Ishikawa (cell line): Measurements from ENCODE around the gene AGAP3.

Experiments
- CEBPB ChIP-seq: IDR thresholded peaks from 2 replicates; pipeline ENCODE4 v1.6.1; 2012
- CREB1 ChIP-seq: IDR thresholded peaks from 2 replicates; pipeline ENCODE4 v1.6.1; 2012; ENCODE audit warnings: low read depth
- EGR1 ChIP-seq: IDR thresholded peaks from 2 replicates; pipeline ENCODE4 v1.6.1; 2012
- EP300 ChIP-seq: IDR thresholded peaks from 2 replicates; pipeline ENCODE4 v1.6.1; 2012; ENCODE audit warnings: borderline replicate concordance
- FOXM1 ChIP-seq: IDR thresholded peaks from 2 replicates; pipeline ENCODE4 v1.6.1; 2012; ENCODE audit warnings: low read depth, borderline replicate concordance
- NFIC ChIP-seq: IDR thresholded peaks from 2 replicates; pipeline ENCODE4 v1.6.1; 2012
- RAD21 ChIP-seq: IDR thresholded peaks from 2 replicates; pipeline ENCODE4 v1.6.1; 2012; ENCODE audit warnings: low read depth
- REST ChIP-seq: IDR thresholded peaks from 2 replicates; pipeline ENCODE4 v1.6.1; 2012; ENCODE audit warnings: low read depth, mild to moderate bottlenecking
- TAF1 ChIP-seq: IDR thresholded peaks from 2 replicates; pipeline ENCODE4 v1.6.1; 2012; ENCODE audit warnings: low read depth, mild to moderate bottlenecking
- TCF12 ChIP-seq: IDR thresholded peaks from 2 replicates; pipeline ENCODE4 v1.6.1; 2012; ENCODE audit warnings: low read depth
- TEAD4 ChIP-seq: IDR thresholded peaks from 2 replicates; pipeline ENCODE4 v1.6.1; 2012
- YY1 ChIP-seq: IDR thresholded peaks from 2 replicates; pipeline ENCODE4 v1.6.1; 2012; ENCODE audit warnings: low read depth
- ZBTB7A ChIP-seq: IDR thresholded peaks from 2 replicates; pipeline ENCODE4 v1.6.1; 2012; ENCODE audit warnings: low read depth
- TF ChIP-seq, protein P1 (sequence below): IDR thresholded peaks from 2 replicates; pipeline ENCODE4 v1.6.1; 2012
- TF ChIP-seq, protein P2 (sequence below): IDR thresholded peaks from 2 replicates; pipeline ENCODE4 v1.6.1; 2012

AGAP3 gene

GRCh38 chr7:151046603-151047573, 39.4 kb upstream of the AGAP3 start:
- TF ChIP-seq CREB1, result no peak
- TF ChIP-seq TEAD4, result no peak
- TF ChIP-seq, protein P1, sequence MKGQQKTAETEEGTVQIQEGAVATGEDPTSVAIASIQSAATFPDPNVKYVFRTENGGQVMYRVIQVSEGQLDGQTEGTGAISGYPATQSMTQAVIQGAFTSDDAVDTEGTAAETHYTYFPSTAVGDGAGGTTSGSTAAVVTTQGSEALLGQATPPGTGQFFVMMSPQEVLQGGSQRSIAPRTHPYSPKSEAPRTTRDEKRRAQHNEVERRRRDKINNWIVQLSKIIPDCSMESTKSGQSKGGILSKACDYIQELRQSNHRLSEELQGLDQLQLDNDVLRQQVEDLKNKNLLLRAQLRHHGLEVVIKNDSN, result no peak
- TF ChIP-seq EP300, result no peak
- no peak for TF ChIP-seq NFIC
- no peak for TF ChIP-seq TCF12
- no peak for TF ChIP-seq ZBTB7A
- TF ChIP-seq, protein P2, sequence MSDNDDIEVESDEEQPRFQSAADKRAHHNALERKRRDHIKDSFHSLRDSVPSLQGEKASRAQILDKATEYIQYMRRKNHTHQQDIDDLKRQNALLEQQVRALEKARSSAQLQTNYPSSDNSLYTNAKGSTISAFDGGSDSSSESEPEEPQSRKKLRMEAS, result no peak
- TF ChIP-seq RAD21, result no peak
- TF ChIP-seq REST, result no peak
- no peak for TF ChIP-seq TAF1
- no peak for TF ChIP-seq CEBPB
- no peak for TF ChIP-seq FOXM1

DNA sequence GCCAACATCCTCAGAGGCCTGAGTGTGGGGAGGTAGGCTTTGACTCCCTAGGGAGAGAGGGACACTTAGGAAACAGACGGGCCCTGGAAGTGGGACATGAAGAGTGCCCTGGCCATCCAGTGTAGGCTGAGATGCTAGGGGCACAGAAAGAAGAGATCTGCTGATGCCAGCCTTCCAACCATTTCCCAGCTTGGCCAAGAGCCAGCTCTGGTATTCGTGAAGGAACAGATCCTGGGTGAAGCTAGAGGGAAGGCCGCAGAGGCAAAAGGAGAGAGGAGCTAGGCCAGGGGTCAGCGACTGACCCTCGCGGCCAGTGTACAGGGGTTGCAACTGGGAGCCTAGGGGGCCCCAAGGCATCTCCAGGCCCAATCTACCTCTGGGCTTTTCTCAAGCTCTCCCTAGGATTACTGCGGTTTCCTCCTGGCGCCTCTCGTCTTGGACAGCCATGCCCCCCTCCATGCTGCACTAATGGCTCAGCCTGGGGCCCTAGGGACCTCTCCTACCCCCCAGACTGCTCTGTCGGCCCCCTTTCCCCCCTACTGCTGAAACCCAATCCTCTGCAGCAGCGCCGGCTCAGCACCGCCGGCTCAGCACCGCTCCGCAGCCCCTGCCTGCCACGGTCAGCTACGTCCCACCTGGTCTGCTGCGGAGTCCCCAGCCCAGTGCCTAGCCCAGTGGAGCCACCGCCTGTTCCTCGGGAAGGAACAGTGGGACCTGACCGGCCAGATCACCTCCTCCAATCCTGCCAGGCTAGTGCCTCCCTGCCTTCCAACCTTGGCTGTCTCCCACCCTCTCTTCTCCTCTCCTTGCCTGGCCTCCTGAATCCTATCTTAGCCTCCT, 38.1 kb upstream of the AGAP3 start, which contains the start of gene ASIC3:
TSS of gene ASIC3 (plus strand) at position 556 of the 840 bp plus-strand sequence. CDS start 355 bp downstream, outside the sequence.
- TF ChIP-seq CEBPB (no peak), EP300 (no peak), CREB1 (no peak), NFIC (no peak; the same call in 1 of the 2 replicates), TEAD4 (no peak), FOXM1 (no peak)
- TF ChIP-seq, protein P2, result no peak

GRCh38 chr7:151048911-151049463, 37.3 kb upstream of the AGAP3 start:
- TF ChIP-seq EGR1 (no peak), NFIC (no peak), TEAD4 (no peak), TCF12 (no peak), REST (no peak), RAD21 (no peak), YY1 (no peak), FOXM1 (no peak), TAF1 (no peak), CREB1 (no peak)
- TF ChIP-seq, protein P2, result no peak
- TF ChIP-seq, protein P1, result no peak

- no peak for TF ChIP-seq CEBPB
- TF ChIP-seq, protein P1, result 0 out of 2 replicates have a peak, but pooled peaks have one; percentile 12
- TF ChIP-seq RAD21, result no peak
- no peak for TF ChIP-seq EP300
- no peak for TF ChIP-seq ZBTB7A
- TF ChIP-seq EGR1, result no peak
- no peak for TF ChIP-seq TAF1
- peak; percentile 33; the same call in 1 of the 2 replicates for TF ChIP-seq TCF12
- TF ChIP-seq, protein P2, result peak; percentile 98
- no peak for TF ChIP-seq YY1
- TF ChIP-seq NFIC, result no peak; the same call in 1 of the 2 replicates
- TF ChIP-seq REST, result peak; percentile 95
- no peak for TF ChIP-seq CREB1
- TF ChIP-seq FOXM1, result no peak
- TF ChIP-seq TEAD4, result no peak
Measured at GRCh38 chr7:151051108-151051507, 35.2 kb upstream of the AGAP3 start.
